T-helper 9 cell (primary cell): Measurements from ENCODE around the gene IRAK2.

Experiments used
- DNase-seq: peaks from one replicate; pipeline ENCODE4 v3.0.0-alpha.2; 2020

IRAK2 gene

GRCh38 chr3:10285272-10286132 lies 120.8 kb downstream of the IRAK2 start:
- no peak for DNase-seq

GRCh38 chr3:10286133-10286524 lies 121.4 kb downstream of the IRAK2 start:
- DNase-seq: no peak

GRCh38 chr3:10286596-10287295 lies 122.0 kb downstream of the IRAK2 start:
- DNase-seq: no peak

- DNase-seq: no peak
Observed at GRCh38 chr3:10287936-10288574, 123.3 kb downstream of the IRAK2 start.

- no peak for DNase-seq
Observed at GRCh38 chr3:10288575-10288960, 123.8 kb downstream of the IRAK2 start.

- DNase-seq: no peak
Observed at GRCh38 chr3:10289077-10289476, 124.4 kb downstream of the IRAK2 start.

GRCh38 chr3:10289787-10290355 lies 125.2 kb downstream of the IRAK2 start:
- no peak for DNase-seq

- DNase-seq: no peak
Observed at GRCh38 chr3:10290481-10291176, 125.9 kb downstream of the IRAK2 start.

GRCh38 chr3:10291641-10292040 lies 126.9 kb downstream of the IRAK2 start:
- no peak for DNase-seq

GRCh38 chr3:10292505-10293419 lies 128.0 kb downstream of the IRAK2 start, which contains the start of gene GHRL:
GHRL (minus strand) TSS chr3:10292947; CDS start chr3:10290180, 2,767 bp downstream.
- DNase-seq: no peak
